Stimulated activated CD8-positive, alpha-beta memory T cell treated with anti-CD3 and anti-CD28 coated beads, Interleukin-7, amount 100 ng/mL, for 48 hours (primary cell): ENCODE data around the gene RPL13A.

ENCODE experiments used
- DNase-seq, 2 donors: peaks; one replicate each; pipeline ENCODE4 v3.0.0-alpha.2; 2020; ENCODE audit warnings: low read depth in 1 of 2; ENCODE audit errors: extremely low read depth in 1 of 2

Gene RPL13A

GRCh38 chr19:49539192-49539952 lies 52.0 kb downstream of the RPL13A start:
- no peak for DNase-seq
